ENCODE data around the gene SRXN1.
A peak's percentile ranks its signal among the peaks of the same experiment; 100 is the strongest.

The SRXN1 gene

GRCh38 chr20:635893-636338 lies 17.1 kb downstream of the SRXN1 start:
- DNase-seq (ENCODE audit: low spot score): no peak

DNA sequence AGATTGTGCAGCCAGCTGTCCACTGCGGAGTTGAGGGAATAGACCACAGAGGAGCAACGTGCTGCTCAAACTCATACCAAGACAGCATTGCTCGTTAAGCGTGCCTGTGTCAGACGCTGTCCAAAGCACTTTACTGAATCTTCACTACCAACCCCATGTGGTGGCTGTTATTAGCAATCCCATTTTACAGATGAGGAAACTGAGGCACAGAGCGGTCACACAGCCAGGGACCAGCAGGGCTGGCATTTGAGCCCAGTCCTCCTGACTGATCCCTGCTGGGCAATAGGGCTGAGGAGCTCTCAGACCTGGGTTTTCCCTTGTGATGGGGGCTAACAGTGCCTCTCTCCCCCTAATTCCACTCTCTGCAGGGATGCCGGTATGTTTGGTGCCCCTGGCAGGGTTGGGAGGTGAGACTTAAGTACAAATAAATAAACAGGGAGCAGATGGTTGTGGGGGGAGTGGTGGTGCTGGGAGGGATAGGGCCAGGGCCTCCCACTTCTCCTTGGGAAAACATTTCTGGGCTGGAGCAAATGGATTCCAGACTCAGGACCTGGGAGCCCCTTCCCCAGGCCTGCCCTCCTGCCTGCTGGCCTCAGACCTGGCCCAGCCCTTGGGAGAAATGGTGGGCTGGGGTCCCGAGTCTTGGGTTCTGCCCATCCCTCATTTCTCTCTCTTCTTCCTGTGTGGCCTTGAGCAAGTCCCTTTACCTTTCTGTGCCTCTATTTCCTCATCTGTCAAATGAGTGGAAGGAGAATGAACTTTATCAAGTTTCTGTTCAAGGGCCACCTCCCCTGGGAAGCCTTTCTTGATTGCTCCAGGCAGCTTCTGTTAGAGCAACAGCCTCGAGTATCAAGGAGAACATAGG lies 17.7 kb downstream of the SRXN1 start:
- DNase-seq (ENCODE audit: low spot score): peak; percentile 54

DNA sequence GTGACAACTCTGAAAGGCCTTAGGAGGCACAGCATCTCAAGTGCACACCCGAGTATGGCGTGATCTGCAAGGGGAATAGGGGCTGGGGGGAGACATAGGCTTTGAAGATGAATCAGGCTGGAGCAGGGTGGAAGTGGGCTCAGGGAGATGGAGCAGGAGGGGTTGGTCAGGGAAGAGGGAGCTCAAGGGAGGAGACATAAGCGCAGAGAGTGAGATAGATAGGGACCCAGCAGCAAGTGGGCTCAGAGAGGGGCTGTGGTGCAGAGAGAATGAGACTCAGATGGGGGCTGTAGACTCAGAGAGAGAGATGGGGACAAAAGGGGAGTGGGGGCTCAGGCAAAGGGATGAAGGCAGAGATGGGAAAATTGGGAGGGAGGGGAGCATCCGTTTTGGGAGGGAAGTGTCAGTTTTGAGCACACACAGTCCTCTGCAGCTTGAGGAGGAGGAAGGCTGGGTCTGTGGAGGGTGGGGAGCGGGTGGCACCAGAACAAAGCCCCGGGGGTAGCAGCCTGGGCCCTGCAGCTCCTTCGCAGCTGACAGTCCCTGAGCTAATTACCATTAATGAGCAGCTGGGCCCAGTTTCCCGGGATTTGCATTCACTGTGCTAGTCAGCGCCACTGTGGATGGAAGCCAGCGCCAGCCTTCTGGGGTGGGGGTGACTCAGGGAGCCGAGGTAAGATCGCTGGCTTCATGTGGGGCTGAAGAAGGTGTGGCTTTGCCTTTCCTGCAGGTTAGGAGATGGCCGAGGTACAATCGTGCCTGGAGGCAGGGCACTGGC lies 18.7 kb downstream of the SRXN1 start:
- DNase-seq (ENCODE audit: low spot score): peak; percentile 75

GRCh38 chr20:631101-631500 lies 21.9 kb downstream of the SRXN1 start:
- no peak for DNase-seq (ENCODE audit: low spot score)

DNA sequence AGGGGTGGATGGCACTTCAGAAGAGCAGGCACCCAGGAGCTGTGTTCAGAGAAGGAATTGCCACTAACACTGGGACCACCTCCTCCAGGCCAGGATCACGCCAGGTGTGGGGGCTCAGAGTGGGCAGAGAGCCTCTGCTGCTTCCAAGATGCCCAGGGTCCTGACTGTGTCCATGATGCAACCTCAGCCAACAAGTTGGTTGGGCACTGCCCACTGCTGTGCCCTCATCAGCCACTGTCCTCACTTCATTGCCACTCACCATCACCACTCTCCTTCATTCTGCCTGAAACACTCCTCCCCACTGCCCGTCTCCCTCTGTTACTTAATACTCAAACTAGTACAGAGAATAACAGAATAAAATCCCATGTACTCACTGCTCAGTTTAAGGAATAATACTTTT lies 26.4 kb downstream of the SRXN1 start:
- DNase-seq (ENCODE audit: low spot score): no peak

- no peak for DNase-seq (ENCODE audit: low spot score)
These were observed 27.6 kb downstream of the SRXN1 start for GRCh38 chr20:625360-625932.

DNA sequence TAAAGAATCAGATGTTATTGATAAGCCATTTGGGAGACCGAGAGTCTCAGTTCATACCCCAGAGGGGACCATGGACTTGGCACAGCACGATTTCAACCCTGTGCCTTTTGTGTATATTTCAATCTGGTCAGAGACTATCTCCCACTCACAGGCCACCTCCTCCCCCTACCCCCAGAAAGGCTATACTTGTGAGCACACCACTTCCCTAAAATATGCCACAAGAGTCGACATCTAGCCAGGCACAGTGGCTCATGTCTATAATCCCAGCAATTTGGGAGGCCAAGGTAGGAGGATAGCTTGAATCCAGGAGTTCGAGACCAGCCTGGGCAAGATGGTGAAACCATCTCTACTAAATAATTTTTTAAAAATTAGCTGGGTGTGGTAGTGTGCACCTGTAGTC lies 29.3 kb downstream of the SRXN1 start:
- DNase-seq (ENCODE audit: low spot score): no peak

DNA sequence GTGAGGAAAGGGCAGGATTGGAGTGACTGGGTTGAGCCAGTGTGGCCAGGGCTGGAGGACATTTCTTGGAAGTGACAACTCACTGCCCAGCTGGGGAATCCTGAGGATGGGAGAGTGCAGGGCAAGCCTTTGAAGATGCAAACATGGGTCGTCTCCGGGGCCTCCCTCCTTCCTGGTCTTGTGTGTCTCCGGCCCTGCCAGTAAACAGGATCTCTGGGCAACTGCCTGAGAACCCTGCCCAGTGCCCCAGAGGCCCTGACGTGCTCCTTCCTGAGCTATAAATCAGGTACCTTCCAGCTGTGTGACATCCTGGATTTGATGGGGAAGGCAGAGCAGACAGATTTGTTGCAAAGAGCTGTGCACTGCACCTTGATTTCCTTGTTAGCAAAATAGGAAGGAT lies 30.0 kb downstream of the SRXN1 start:
- DNase-seq (ENCODE audit: low spot score): no peak

GRCh38 chr20:622161-622560 lies 30.8 kb downstream of the SRXN1 start:
- DNase-seq (ENCODE audit: low spot score): no peak

DNA sequence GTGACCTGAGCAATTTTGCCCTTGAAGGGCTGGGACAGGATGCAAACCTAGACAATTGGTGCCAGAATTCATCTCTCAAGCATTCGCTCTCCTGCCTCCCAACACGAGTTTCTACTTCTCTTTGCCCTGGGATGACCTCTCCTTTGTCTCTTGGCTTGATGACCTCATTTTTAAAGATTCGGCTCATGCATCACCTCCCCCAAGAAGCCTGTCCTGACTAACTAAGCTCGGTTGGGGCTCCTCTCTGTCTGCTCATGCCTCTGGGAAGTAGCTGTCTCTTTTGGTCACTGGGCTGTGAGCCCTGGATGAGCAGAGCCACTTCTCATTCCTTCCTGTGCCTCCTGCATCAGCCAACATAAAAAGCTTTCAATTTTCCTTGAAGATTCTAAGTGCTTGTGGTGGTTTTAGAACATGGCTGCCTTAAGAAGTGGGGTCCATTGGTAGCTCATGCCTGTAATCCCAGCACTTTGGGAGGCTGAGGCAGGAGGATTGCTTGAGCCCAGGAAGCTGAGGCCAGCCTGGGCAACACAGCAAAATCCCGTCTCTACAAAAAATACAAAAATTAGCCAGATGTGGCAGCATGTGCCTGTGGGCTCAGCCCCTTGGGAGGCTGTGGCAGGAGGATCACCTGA lies 31.8 kb downstream of the SRXN1 start:
- no peak for DNase-seq (ENCODE audit: low spot score)

DNA sequence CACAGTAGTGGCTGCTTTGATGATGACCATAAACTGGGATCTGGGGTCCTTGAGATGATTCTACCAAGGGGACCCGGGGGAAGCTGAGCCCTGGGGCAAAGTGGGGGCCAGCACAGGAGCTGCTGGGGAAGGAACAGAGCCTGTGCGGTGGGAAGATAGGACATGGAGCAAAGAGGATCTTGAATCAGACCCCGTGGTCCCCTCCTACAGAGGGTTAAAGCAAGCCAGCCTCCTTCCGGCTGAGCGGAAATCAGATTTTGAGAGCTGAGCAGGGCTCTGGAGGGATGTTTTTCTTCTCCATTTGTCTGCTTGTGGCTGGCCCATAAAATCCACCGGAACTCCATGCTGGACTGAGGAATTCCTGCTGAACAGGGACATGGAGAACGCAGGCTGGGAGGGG lies 32.8 kb downstream of the SRXN1 start:
- DNase-seq (ENCODE audit: low spot score): no peak

DNA sequence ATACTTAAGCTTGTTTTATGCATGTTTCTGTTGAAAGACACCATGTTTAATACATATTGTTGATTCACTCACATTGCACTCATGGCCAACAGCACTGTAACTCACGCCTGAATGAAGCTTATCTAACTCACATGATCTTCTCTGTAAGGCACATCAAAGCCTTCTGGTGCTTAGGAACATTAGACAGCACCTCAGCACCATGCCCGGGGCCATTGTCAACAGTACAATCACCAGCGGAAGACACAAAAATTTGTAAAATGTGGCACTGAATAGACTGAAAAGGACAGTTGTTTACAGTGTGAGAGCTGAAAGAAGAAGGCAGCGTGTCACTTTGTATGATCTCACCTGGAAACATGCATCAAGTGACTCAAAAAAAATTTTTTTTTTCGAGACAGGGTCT lies 34.0 kb downstream of the SRXN1 start:
- DNase-seq (ENCODE audit: low spot score): no peak

DNA sequence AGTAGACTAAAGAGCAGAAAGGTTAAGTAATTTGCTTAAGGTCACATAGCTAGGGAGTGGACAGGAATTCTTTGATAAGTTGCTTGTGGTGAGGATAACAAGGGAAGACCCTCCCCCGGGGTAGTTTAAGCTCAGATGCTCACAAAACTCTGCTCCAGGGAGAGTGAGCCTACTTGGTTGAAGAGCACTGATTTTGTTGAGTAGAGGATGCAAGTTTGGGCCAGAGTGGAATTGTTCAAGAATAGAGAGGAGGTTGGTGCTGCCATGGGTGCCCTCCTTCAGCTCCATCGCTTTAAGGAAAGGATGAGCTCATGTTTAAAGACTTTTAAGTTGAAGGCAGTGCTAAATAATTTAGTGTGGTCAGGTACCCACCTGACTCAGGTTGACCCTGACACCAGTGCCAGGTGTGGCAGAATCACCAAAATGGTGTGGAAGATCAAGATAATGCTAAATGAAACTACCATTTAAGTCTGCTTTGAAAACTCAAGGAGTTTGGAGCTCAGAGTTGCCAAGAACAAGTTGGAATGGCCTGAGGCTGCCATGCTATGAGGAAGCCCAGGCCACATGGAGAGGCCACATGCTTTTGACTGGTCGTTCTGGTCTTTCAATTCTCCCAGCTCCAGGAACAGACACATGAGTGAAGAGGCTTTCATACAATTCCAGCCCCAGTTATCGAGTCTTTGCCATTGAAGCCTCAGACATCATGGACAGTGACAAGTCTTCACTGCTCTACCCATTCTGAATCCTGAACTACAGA lies 34.9 kb downstream of the SRXN1 start:
- DNase-seq (ENCODE audit: low spot score): no peak

GRCh38 chr20:615514-615913 lies 37.5 kb downstream of the SRXN1 start:
- DNase-seq (ENCODE audit: low spot score): no peak

- no peak for DNase-seq (ENCODE audit: low spot score)
These were observed 41.2 kb downstream of the SRXN1 start for GRCh38 chr20:611843-612185.

GRCh38 chr20:611047-611842 lies 41.8 kb downstream of the SRXN1 start:
- DNase-seq (ENCODE audit: low spot score): no peak

- DNase-seq (ENCODE audit: low spot score): peak; percentile 100
These were observed 42.6 kb downstream of the SRXN1 start, which contains the start of gene TCF15 for GRCh38 chr20:610130-611046. Gene TCF15 (minus strand): TSS chr20:610309. CDS start chr20:610237, 72 bp downstream.

- peak; percentile 80 for DNase-seq (ENCODE audit: low spot score)
These were observed 43.5 kb downstream of the SRXN1 start for GRCh38 chr20:609371-609964.

DNA sequence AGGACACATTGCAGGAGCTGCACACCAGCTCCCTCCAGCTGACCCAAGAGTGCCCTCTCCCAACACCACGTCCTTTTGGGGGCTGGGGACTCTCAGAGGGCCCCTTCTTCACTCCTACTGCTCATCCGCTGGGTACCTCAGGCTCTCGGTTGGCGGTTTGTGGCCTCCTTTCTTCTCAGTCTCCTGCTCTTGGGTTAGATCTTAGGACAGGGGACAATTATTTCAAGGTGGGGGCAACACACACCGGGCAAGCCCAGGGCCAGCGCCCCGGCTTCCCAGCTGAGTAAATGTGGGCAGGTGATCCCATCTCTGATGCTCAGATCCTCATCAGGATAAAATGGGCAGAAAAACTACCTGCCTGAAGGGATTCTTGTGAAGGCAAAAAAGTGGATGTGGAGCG lies 44.0 kb downstream of the SRXN1 start:
- DNase-seq (ENCODE audit: low spot score): no peak

All from D341Med (cell line).